Measurements from ENCODE around the gene GPSM3.
"Not testable (repeated sequence)": the region's sequence is repeated elsewhere in the genome, so short reads cannot be mapped to it uniquely, and the experiment has no call there.

Gene GPSM3, protein sequence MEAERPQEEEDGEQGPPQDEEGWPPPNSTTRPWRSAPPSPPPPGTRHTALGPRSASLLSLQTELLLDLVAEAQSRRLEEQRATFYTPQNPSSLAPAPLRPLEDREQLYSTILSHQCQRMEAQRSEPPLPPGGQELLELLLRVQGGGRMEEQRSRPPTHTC

DNA sequence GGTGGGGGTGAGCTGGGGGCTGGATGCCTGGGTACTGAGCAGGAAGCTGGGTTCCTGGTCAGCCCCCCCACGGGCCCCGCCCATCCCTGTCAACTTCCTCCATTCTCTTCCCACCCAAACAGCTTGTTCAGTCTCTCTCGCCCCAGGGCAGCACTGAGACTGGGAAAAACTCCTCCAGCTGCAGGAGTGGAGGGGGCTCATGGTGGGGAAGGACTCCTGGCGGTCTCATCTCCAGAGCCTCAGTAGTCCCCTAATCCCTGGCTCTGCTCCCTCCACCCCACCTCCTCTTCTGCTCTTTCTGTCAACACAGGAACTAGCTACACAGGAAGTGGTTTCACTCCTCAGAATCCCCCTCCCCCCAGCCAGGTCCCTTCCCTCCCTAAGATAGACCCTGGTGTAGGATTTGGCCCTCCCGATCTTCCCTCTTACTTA lies at the start of gene GPSM3:
TSS of gene GPSM3 (minus strand) at position 36 of the 432 bp plus-strand sequence. CDS start 130 bp downstream, outside the sequence.
- peak; percentile 83 to 94 for DNase-seq

DNA sequence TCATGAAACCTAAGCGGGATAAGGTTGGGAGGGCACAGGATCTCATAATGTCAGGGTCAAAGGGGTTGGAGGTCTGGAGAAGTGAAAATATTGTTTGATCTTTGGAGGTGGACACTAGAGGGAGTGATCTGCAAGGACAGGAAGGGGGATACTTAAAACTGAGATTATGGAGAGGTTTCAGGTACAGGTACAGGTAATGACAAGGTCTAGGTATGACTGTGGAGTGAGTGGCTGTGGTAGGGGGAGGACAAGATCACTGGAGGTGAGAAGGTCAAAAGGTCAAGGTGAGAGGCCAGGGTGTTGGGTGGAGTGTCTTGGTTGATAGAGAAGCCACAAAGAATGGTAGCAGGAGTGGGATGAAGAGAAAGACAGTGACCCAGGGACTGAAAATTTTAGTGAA lies 48.2 kb upstream of the GPSM3 start:
- DNase-seq, result no peak

DNA sequence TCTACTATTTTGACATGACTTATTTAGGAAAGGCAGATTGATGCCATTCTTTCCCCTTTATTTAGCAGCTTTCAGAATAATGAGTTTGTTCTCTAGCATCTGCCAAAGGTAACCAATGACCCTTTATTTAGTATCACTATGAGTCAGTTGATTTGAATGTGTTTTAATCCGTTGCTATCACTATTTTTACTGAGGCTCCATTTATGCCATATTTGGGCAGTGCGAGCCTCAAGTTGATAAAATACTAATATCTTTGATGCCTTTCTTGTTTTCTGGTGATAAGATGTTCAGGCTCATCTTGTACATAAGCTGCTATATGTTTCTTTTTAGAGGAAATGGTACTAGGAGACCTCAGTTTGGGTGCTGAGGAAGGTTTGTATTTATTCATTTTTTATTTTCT lies 47.0 kb upstream of the GPSM3 start:
- DNase-seq, result no peak

DNA sequence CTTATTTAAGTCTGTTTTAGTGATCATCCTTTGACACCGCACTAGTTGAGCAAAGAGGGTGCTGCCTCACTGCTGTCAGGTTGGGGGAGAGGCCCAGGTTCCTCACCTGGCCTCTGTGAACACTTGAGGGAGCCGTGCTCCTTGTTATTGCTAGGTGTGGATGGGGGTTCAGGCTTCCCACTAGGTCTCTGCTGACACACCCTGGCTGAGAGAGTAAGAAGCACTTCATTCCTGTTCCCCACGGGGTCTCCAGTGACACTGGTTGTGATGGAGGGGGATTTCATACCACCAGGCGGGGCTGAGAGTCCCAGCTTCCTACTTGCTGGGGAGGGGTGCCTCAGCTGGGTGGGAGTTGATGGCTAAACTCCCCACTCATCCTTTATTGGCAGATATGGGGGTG lies 42.5 kb upstream of the GPSM3 start:
- DNase-seq, result no peak

DNA sequence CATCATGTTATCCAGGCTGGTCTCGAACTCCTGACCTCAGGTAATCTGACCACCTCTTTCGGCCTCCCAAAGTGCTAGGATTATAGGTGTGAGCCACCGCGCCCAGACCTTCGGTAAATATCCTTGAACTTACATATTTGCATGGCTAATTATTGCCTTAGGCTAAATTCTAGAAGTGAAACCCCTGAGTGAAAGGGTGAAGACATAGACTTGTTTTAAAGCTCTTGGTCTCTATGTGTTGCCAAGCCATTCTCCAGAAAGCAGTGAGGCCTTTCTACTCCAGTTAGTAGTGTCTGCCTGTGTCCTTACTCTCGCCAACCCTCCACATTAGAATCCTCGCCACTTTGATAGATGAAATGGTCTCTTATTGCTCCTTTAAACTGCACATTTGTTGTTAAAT lies 34.0 kb upstream of the GPSM3 start:
- DNase-seq, result no peak

DNA sequence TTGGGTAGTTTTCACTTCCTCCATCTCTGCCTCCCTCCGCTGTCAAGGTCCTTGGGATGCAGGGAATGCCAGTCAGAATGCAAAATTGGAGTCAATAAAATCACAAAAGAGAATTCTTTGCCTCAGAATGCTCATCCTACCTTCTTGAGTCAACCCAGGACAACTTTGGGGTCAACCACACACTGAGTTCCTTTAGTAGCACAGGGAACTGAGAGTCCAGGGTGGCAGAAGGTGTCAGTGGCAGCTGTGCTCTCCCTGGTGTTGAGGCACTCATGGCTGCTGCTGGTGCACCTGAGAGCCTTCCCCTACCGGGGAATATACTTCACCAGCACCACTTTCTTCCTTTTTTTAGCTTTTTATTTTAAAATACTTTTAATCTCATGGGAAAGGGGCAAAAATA lies 32.3 kb upstream of the GPSM3 start:
- no peak for DNase-seq

DNA sequence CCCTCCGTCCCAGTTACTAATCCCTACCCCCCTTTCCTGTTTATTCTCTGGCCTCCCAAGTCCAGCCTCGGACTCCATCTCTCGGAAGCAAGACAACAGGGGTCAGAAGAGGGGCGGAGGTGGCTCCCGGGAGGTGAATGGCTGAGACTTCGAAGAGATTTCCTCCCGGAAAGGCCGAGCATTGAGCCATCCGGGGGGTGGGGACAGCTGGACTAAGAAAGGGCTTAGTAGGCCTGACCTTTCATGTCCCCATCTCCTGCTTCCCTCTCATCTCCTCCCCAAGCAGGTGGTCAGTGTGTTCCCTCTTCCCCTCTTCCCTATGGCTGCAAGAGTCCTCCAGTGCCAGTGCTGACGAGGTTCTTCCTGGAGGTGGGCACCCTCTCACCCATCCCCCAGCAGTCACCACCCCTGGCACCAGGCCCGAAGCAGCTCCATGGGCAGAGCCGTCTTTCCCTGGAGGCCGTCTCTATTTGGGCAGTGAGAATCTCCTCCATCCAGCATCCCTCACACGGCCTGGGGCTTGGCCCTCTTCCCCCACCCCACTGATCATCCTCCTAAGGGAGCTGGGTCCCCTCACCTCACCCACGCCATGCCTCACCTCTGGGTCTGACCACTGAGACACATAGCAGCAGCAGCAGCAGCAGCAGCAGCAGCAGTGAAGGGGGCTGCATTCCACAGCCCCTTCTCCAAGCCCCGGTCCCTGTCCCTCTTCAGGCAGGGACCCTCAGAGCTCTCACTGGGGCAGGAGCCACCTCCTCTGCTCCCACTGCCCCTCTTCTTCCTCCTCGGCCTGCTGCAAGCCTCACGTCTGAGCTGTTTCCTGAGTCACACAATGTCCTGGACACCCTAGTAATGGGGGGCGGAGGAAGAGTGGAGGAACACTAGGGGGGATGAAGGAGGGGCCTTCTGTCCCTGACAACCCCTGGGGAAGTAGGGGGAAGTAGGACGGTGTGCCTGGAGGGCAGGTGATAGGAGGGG lies 31.1 kb upstream of the GPSM3 start, which contains the start of gene NOTCH4:
TSS of gene NOTCH4 (minus strand) at position 810 of the 978 bp plus-strand sequence. CDS start at position 671, 139 bp downstream.
- DNase-seq, result no peak

DNA sequence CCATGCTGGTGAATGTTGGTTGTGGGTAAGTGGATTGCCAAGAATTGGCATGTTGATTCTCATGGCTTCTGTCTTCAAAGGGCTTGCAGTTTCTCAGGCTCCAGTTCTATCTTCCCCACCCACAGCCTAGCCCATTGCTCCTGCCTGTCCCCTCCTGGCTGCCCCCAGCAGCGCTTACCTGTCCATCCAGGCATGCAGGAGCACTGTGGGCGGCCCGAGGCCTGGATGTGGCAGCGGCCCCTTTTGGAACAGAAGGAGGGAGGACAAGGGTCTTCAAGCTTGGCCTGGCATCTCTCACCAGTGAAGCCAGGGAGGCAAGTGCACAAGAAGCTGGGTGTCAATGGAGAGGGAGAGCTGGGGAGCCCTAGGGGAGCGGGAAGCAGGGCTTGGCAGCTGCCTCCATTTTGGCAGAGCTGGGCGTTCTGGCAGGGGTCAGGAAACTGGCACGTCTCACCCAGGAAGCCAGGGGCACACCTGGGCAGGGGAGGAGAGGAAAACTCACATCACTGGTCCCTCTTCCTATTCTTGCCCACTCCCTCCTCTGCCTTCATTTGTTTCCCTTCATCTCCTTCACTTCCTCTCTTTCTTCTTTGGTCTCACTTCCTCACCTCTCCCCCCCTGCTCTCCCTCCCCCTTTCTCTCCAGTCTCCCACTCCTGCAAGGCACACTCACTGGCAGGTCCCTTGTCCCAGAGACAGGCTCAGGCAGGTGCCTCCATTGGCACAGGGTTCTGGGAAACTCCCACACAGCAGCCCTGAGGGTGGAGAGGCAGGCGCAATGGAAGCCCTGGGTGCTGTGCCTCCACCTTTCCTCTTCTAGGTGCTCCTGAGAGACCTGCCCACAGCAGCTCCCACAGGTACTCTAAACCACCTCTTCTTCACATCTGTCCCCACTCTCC lies 30.1 kb upstream of the GPSM3 start:
- DNase-seq, result no peak

DNA sequence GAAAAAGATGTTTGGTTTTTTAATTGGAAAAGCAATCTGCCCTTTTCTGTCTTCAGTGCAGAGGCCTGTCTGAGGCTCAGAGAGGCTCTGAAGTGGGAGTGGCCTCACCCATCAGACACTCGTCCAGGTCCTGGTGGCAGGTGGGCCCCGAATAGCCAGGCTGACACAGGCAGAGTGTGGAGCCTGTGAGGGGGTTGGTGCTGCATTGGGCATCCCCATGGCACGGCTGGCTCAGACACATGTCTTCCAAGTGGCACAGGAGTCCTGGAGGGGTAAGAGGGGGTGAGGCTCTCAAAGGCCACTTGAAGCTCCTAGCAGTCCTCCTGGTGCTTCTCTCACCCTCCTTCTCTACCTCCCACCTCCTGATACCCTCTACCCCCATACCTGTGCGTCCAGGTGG lies 27.6 kb upstream of the GPSM3 start:
- no peak for DNase-seq

DNA sequence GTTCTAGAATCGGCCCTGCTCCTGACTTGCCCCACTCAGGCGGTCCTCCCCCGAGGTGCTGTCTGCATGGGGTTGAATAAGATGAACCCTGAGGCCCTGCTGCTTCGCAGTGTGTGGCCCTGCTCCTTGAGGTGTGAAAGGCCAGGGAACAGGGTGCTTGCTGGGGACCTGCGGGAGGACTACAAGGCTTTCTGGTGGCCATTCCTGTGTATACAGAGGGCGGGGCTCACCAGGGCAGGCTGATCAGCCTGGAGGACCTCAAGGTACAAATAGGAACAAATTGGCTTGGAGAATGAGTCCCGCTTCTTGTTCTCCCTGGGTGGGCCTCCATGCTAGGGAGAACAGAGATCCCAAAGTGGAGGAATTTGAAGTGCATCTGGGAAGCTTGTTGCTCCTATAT lies 25.7 kb upstream of the GPSM3 start:
- no peak for DNase-seq

DNA sequence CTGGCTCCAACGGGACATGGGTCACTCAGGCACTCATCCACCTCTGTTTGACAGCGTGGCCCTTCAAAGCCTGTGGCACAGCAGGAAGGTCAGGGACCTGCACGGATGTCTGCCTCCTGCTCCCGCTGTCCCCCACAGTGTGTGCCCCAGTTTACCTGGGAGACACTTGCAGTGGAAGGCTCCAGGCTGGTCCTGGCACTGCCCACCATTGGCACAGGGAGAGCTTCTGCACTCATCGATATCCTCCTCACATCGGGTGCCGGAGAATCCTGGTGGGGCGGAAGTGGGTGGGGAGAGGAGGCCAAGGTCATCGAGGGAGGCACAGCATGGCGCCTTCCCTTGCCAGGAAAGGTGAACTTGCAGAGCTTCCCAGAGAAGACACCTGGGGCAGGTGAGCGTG lies 24.6 kb upstream of the GPSM3 start:
- DNase-seq, result no peak

DNA sequence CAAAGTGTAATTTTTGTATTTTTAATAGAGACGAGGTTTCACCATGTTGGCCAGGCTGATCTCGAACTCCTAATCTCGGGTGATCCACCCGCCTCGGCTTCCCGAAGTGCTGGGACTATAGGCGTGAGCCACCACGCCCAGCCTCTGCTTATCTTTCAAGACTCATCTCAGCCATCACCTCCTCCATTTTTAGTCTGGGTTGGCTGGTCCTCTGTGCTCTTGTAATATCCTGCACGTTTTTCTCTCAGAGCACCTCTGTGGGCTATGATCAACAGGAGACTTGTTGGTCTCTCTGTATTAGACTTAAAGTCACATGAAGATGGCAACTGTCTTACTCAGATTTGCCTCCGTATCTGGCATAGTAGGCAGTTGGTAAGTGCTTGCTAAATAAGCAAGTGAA lies 23.8 kb upstream of the GPSM3 start:
- no peak for DNase-seq

DNA sequence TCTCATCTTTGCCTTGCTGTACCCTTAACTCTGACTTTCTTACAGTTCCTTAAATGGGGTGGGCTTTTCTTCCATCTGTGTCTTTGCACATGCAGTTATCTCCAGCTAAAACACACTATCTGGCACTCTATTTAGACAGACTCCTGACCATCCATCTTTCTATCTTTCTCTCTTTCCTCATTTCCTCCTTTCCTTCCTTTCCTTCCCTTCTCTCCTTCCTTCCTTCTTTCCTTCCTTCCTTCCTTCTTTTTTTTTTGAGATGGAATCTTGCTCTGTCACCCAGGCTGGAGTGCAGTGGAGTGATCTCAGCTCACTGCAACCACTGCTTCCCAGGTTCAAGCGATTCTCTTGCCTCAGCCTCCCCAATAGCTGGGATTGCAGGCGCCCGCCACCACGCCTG lies 23.2 kb upstream of the GPSM3 start:
- no peak for DNase-seq

DNA sequence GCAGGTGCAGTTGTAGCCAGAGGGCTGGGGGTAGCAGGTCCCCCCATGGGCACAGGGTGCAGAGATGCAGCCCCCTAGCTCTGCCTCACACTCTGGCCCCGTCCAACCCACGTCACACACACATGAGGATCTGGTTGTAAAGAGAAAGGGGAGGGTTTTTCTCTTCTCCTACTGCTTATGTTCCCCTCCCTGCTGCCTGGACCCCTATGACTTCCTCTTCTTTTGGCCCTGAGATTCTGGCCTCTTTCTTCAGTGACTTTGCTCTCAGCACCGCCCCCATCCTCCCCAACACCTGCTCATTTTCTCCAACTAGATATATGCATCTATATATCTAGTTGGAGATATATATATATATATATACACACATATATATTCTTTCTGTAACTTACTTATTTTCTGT lies 21.7 kb upstream of the GPSM3 start:
- DNase-seq, result no peak

DNA sequence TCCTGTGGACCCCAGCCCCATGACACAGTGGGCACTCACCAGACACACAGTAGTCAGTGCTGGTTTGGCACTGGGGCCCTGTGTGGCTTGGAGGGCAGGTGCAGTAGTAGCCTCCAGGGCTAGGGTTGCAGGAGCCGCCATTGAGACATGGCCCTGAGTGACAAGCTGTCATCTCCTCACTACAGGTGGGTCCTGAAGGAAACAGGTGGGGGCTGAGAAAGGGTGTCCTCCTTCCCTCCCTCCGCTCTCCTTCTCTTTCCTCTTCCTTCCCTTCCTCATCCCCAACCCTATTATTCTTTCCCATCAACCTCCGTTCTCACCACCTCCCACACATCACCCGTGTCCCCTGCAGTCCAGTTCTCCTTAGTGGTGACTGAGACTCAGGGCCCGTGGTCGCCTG lies 21.2 kb upstream of the GPSM3 start:
- DNase-seq, result no peak

DNA sequence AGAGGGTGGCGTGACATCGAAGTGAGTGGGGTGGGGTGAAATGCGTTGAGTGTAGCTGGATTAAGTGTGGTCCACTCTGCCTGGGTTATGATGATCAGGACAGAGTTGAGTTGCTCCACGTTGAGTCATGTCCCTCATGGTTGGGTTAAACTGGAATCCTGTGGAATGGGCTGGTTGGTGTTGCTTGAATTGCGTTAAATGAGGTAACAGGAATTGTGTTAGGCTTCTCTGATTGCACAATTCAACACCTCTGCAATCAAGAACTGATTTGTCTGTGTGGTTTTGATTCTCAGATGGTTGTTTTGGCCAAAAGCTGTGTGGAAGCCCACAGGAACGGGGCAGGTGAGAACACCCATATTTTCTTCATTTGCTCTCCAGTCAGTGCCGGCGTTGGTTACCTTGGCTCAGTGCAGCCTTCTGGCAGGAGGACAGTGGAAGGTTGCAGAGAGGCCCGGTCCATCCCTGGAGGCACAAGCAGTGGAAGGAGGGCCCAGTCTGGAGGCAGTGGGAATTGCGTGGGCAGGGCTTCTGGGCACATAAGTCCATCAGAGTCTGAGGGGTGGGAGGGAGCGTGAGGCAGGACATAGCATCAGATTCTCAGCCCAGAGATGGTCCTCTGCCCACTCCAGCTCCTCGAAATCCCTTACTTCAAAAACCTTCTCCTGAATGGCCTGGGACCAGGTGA lies 19.8 kb upstream of the GPSM3 start:
- DNase-seq, result no peak

DNA sequence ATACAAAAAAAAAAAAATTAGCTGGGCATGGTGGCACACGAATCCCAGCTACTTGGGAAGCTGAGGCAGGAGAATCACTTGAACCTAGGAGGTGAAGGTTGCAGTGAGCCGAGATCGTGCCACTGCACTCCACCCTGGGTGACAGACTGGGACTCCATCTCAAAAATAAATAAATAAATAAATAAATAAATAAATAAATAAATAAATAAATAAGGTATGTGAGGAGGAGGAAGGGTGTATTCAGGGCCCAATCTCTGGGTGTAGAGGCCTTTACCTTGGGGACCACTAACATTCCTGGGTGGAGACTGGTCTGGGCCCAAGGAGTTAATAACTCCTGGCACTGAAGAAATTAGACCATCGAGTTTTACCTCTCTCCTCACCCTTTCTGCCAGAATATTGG lies 19.0 kb upstream of the GPSM3 start:
- not testable (repeated sequence) for DNase-seq

DNA sequence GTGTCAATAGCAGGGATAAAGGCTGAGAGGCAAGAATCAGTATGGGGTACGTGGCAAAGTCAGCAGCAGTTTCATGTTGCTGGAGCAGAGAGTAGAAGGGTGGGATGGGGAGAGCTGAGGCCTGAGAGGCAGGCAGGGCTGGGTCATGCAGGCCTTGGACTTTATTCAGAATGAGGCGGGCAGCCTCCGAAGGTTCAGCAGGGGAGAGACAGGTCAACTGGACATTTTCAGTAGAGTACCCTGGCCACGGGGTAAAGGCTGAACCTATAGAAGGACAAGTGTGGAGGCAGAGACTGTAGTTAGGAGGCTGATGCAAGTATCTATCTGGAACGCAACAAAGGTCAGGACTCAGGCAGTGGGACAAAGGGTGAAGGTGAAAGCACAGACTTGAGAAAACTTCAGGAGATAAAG lies 17.8 kb upstream of the GPSM3 start:
- no peak for DNase-seq

DNA sequence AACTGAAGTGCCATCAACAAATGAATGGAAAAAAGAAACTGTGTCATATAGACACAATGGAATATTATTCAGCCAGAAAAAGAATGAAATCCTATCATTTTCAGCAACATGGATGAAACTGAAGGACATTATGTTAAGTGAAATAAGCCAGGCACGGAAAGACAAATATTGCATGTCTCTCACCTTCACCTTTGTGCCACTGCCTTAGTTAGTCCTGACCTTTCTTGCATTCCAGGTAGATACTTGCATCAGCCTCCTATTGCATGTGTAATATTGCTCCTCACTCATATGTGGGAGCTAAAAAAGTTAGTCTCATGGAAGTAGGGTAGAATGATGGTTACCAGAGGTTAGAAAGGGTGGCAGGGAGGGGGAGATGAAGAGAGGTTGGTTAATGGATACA lies 16.6 kb upstream of the GPSM3 start:
- no peak for DNase-seq

DNA sequence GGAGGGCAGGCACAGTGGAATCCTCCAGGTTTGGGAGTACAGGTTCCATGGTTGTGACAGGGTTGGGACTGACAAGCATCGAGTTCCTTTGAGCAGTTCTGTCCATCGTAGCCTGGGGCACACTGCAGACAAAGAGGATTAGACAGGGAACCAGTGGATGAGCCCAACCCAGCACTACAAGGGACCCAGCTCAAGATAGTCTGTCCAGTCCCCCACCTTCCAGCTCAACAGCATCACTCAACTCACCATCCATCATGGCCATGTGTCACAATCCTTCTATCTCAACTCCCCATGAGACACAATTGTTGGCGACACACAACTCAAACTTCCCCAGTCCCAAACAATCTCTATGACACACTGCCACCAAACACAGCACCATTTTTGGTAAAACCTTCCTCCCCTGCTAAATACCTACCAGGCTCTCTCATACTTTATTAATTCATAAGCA lies 11.8 kb upstream of the GPSM3 start:
- no peak for DNase-seq

DNA sequence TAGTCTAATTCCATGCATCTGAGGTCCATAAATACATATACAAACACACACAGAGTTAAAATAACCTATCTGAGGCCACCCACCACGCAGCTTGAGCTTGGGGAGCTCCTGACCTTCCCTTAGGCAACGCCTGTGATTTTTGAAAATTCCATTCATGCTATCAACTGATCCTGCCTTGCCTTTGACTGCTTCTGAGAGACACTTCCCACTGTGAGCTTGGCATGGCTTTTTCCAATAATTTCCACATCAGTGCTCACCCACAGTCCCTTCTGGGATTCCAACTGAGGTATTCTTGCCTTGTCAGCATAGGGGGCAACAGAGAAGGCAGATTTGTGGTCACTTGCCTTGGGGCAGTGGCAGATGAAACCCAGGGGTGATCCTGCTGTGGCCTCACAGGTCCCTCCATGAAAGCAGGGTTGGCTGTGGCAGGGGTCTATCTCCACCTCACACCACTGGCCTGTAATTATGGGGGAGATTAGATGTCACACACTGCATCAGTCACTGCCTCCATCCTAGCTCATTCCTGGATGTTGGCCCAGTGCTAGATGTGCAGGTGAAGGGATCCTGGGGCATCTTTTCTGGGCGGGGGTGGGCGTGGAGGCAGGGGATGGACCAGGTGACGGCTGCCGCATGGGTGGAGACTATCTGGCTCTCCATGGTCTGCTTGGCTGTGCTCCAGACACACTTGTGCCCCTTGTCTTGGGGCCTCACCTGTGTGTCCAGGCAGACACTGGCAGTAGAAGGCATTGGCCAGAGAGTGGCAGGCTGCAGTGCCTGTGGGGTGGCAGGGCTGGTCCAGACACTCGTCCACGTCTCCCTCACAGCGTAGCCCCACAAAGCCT lies 11.2 kb upstream of the GPSM3 start:
- DNase-seq, result no peak

DNA sequence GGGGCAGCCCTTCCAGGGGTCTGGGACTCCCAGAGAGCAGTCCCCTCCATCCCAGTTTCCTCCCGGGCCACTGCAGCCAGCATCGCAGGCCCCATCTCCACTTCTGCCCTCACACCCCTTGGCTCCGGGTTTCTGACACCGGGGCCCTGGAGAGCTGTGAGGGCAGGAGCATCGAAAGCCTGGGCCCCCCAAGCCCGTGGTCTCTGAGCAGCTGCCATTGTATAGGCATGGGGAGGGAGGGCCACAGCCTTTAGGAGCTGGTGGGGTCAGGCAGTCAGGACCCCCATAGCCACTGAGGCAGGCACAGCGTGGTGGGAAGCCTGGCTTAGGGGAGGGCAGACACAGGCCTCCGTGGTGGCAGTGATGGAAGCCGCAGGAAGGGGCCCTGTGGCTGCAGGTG lies 9.7 kb upstream of the GPSM3 start:
- DNase-seq, result no peak
